GM10266 (cell line): ENCODE results near the gene NUP107.
"Not testable (repeated sequence)": the region's sequence is repeated elsewhere in the genome, so short reads cannot be mapped to it uniquely, and the experiment has no call there.

Experiments used
- DNase-seq: peaks from one replicate; pipeline ENCODE4 v3.0.0; 2012; ENCODE audit errors: extremely low spot score
- TF ChIP-seq, protein P1 (sequence below): IDR thresholded peaks from 2 replicates; pipeline ENCODE4 v1.5.1; 2012; ENCODE audit warnings: mild to moderate bottlenecking, low read depth; ENCODE audit not compliant: control insufficient read depth, insufficient read depth; ENCODE audit errors: missing control alignments

The NUP107 gene

DNA sequence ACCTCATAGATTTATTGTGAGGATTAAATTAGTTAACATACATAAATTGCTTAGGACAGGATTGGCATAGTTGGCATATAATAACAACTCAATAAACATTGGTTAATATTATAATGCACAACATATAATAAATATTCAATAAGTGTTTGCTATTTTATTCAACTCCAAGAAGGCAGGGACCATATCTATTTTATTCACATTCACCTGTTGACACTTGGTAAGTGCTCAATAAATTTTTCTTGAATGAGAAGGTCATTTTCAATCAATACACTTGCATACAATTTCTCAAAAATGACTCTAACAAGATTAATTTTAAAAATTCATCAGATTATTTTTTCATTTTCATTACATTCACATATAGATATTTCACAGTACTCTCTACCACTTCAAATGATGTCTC, 12.4 kb upstream of the NUP107 start:
- no peak for DNase-seq
- TF ChIP-seq, protein P1, sequence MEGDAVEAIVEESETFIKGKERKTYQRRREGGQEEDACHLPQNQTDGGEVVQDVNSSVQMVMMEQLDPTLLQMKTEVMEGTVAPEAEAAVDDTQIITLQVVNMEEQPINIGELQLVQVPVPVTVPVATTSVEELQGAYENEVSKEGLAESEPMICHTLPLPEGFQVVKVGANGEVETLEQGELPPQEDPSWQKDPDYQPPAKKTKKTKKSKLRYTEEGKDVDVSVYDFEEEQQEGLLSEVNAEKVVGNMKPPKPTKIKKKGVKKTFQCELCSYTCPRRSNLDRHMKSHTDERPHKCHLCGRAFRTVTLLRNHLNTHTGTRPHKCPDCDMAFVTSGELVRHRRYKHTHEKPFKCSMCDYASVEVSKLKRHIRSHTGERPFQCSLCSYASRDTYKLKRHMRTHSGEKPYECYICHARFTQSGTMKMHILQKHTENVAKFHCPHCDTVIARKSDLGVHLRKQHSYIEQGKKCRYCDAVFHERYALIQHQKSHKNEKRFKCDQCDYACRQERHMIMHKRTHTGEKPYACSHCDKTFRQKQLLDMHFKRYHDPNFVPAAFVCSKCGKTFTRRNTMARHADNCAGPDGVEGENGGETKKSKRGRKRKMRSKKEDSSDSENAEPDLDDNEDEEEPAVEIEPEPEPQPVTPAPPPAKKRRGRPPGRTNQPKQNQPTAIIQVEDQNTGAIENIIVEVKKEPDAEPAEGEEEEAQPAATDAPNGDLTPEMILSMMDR = no peak

DNA sequence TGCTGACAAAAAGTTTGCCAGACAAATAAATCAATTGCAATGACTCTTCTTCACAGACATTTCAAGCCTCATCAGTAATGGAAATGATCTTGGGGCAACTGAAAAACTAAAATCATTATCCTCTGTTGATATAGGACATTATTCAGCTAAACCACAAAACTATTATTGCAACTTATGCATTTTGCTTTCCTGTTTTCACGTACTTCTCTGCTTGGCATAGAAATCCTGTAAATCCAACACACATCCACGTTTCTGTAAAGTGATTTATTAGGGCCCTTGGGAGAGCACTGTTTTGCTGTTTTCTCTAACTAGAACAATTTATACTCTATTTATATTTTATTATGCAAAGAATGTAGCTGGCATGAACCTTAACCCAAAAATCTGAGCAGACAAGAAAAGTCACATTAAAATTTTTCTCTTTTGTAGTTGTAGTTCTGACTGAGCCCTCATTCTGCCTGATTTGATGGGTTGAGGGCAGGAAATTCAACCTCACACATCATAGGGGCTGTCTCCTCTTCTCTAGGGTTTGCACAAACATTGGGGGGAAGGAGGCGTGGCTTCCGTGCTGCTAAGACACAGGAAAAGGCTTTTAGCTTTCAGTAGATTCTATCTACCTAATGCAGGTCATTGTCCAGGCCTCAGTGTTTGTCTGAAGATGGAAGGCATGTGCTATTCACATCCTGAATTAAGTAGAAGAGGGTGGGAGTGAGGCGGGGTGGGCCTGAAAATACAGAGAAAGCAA, 11.5 kb upstream of the NUP107 start:
- no peak for DNase-seq
- TF ChIP-seq, protein P1 = no peak

DNA sequence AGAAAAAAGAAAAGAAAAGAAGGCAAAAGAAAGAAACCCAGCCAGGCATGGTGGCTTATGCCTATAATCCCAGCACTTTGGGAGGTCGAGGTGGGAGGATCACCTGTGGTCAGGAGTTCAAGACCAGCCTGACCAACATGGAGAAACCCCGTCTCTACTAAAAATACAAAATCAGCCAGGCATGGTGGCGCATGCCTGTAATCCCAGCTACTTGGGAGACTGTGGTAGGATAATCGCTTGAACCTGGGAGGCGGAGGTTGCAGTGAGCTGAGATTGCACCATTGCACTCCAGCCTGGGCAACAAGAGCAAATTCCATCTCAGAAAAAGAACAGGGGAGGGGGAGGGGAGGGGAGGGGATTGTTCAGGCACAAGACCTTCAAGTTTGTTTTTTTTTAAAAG, 9.9 kb upstream of the NUP107 start:
- not testable (repeated sequence) for DNase-seq

DNA sequence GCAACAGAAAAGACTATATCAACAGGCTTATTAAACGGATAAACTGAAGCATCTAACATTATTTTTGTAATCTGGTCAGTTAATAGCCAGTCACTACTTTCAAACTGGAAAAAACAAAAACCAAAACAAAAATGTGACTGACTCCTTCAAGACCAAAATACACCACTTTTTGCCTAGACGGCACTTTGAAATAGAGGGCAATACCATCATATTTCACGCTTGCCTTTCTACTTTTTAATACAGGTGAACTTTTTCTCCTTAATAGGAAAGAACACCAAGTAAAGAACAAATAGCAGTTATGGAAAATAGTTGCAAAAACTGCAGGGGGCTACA, 550 bp upstream of the NUP107 start:
- TF ChIP-seq, protein P1 = no peak
- no peak for DNase-seq

DNA sequence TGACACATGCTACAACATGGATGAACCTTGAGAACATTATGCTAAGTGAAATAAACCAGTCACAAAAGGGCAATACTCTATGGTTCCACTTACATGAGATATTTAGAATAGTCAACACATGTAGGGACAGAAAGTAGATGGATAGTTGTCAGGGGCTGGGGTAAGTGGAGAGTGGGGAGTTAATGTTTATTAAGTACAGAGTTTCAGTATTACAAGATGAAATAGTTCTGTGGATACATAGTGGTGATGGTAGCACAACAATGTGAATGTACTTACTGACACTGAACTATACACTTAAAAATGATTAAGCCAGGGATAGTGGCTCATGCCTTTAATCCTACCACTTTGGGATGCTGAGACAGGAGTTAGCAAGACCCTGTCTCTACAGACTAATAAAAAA, 8.7 kb downstream of the NUP107 start:
- TF ChIP-seq, protein P1 = no peak
- no peak for DNase-seq

DNA sequence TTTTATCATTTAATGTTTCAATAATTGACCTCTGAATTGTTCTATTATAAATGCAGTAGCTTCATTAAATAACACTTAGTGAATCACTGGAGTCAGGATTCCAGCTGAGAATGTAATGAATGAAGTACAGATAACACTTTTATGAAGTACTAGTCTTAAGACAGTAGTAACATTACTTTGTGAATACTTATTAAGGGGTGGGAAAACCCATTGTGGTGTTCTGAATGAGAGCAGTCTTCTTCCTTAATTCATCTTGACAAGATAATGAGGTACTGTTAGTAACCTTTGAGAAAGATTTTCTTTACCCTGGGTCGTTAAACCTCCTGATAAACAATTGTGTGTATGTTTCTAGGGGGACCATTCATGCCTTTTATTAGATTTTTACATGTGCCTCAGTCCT, 12.7 kb downstream of the NUP107 start:
- no peak for DNase-seq
- TF ChIP-seq, protein P1 = no peak

DNA sequence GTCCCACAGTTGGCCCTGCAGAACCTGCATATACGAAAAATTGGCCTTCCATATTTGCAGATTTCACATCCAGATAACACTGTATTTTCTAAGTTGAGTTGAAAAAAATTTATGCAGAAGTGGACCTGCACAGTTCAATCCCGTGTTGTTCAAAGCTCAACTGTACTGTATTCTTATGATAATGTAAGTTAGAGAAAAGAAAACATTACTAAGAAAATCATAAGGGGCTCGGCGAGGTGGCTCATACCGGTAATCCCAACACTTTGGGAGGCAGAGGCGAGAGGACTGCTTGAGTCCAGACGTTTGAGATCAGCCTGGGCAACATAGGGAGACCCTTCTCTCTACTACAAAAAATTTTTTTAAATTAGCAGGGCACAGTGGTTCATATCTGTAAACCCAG, 41.0 kb downstream of the NUP107 start:
- DNase-seq = no peak
- TF ChIP-seq, protein P1 = no peak

DNA sequence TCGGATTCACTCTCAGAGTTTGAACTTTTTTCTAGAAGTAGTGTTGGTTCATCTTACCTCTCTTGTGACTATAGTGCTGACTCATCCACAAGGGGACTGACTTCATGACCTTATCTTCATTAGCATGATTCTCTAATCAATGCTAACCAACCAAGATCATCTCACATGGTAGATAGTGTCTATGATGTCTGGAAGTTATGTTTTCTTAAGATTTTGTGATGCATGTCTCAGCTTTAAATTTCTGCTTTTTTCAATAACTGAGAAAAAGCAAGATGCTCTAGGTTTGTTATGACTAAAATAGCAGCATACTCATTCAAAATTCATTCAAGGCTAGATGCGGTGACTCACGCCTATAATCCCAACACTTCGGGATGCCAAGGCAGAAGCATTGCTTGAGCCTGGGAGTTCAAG, 46.9 kb downstream of the NUP107 start:
- TF ChIP-seq, protein P1 = no peak
- no peak for DNase-seq
